SK-N-SH treated with all-trans-retinoic acid at 6 μM for 48 hours (cell line): Measurements from ENCODE around the gene NKPD1.

ENCODE experiments used
- ATAC-seq: fragments of 200-7000 bp; cut with Tn5 transposase; 3 replicates; pipeline ENCODE4 v1.9.1; 2020; ENCODE audit warnings: mild to moderate bottlenecking, moderate library complexity
- ARNTL ChIP-seq: fragments of 450-650 bp; formaldehyde crosslinking; IDR thresholded peaks from 2 replicates; pipeline ENCODE4 v1.5.0; 2020; ENCODE audit warnings: low read depth, mild to moderate bottlenecking, moderate library complexity, borderline replicate concordance
- BACH2 ChIP-seq: fragments of 250-450 bp; sonication (Bioruptor Pico); IDR thresholded peaks from 2 replicates; pipeline ENCODE4 v1.9.0; 2021; ENCODE audit warnings: mild to moderate bottlenecking, borderline replicate concordance
- CSDC2 ChIP-seq: fragments of 250-450 bp; sonication (Bioruptor Pico); IDR thresholded peaks from 2 replicates; pipeline ENCODE4 v1.5.0; 2020; ENCODE audit warnings: mild to moderate bottlenecking, moderate library complexity
- CSRNP3 ChIP-seq: fragments of 250-450 bp; sonication (Bioruptor Pico); IDR thresholded peaks from 2 replicates; pipeline ENCODE4 v1.5.1; 2021; ENCODE audit warnings: mild to moderate bottlenecking, moderate library complexity
- ESRRG ChIP-seq: fragments of 250-450 bp; sonication (Bioruptor Pico); IDR thresholded peaks from 2 replicates; pipeline ENCODE4 v1.6.1; 2021; ENCODE audit warnings: mild to moderate bottlenecking
- ISL1 ChIP-seq: fragments of 250-450 bp; sonication (Bioruptor Pico); IDR thresholded peaks from 2 replicates; pipeline ENCODE4 v2.1.2; 2022; ENCODE audit warnings: mild to moderate bottlenecking, moderate library complexity
- PATZ1 ChIP-seq: fragments of 250-450 bp; sonication (Bioruptor Pico); IDR thresholded peaks from 2 replicates; pipeline ENCODE4 v1.8.0; 2020; ENCODE audit warnings: mild to moderate bottlenecking, moderate library complexity, borderline replicate concordance
- POU6F1 ChIP-seq: fragments of 250-450 bp; sonication (Bioruptor Pico); IDR thresholded peaks from 2 replicates; pipeline ENCODE4 v1.8.0; 2021; ENCODE audit warnings: low read depth, mild to moderate bottlenecking, moderate library complexity, borderline replicate concordance
- PPARA ChIP-seq: fragments of 250-450 bp; sonication (Bioruptor Pico); IDR thresholded peaks from 2 replicates; pipeline ENCODE4 v1.5.0; 2020; ENCODE audit warnings: mild to moderate bottlenecking, borderline replicate concordance
- RARB ChIP-seq: fragments of 250-450 bp; sonication (Bioruptor Pico); IDR thresholded peaks from 2 replicates; pipeline ENCODE4 v1.8.0; 2021; ENCODE audit warnings: mild to moderate bottlenecking, moderate library complexity
- SNAI2 ChIP-seq: fragments of 250-450 bp; sonication (Bioruptor Pico); IDR thresholded peaks from 2 replicates; pipeline ENCODE4 v1.5.0; 2020; ENCODE audit warnings: mild to moderate bottlenecking, moderate library complexity
- TCF4 ChIP-seq: fragments of 250-450 bp; sonication (Bioruptor Pico); IDR thresholded peaks from 2 replicates; pipeline ENCODE4 v1.8.0; 2021; ENCODE audit warnings: mild to moderate bottlenecking, moderate library complexity, borderline replicate concordance
- TOX ChIP-seq: fragments of 250-450 bp; sonication (Bioruptor Pico); IDR thresholded peaks from 2 replicates; pipeline ENCODE4 v1.8.0; 2021; ENCODE audit warnings: mild to moderate bottlenecking, moderate library complexity, borderline replicate concordance
- TSHZ2 ChIP-seq: fragments of 250-450 bp; sonication (Bioruptor Pico); IDR thresholded peaks from 2 replicates; pipeline ENCODE4 v1.5.0; 2020; ENCODE audit warnings: mild to moderate bottlenecking, moderate library complexity
- ZC3H10 ChIP-seq: fragments of 250-450 bp; sonication (Bioruptor Pico); IDR thresholded peaks from 2 replicates; pipeline ENCODE4 v1.5.1; 2021; ENCODE audit warnings: mild to moderate bottlenecking, moderate library complexity
- ZNF70 ChIP-seq: fragments of 450-650 bp; formaldehyde crosslinking; IDR thresholded peaks from 2 replicates; pipeline ENCODE4 v1.5.0; 2020; ENCODE audit warnings: mild to moderate bottlenecking, moderate library complexity
- ZNF8 ChIP-seq: fragments of 450-650 bp; formaldehyde crosslinking; IDR thresholded peaks from 2 replicates; pipeline ENCODE4 v1.5.0; 2020; ENCODE audit warnings: mild to moderate bottlenecking, moderate library complexity

NKPD1 gene

GRCh38 chr19:45151320-45151719 is 9.5 kb downstream of the NKPD1 start:
- no peak for ATAC-seq
- TF ChIP-seq TOX (CRISPR knock-in tag) (no peak), ARNTL (CRISPR knock-in tag) (no peak), CSRNP3 (CRISPR knock-in tag) (no peak), ZC3H10 (CRISPR knock-in tag) (no peak)

GRCh38 chr19:45150751-45151281 is 10.0 kb downstream of the NKPD1 start:
- no peak for ATAC-seq
- TF ChIP-seq TCF4 (no peak), ESRRG (no peak), PPARA (CRISPR knock-in tag) (no peak), TSHZ2 (CRISPR knock-in tag) (no peak), ARNTL (CRISPR knock-in tag) (no peak), PATZ1 (CRISPR knock-in tag) (no peak), ZNF8 (CRISPR knock-in tag) (no peak), ZNF70 (CRISPR knock-in tag) (no peak), RARB (no peak), CSRNP3 (CRISPR knock-in tag) (no peak), BACH2 (CRISPR knock-in tag) (no peak)
- TF ChIP-seq, all 23 proteins: peak for 0

- ATAC-seq = no peak
- TF ChIP-seq PATZ1 (CRISPR knock-in tag) (no peak), ISL1 (CRISPR knock-in tag) (no peak), BACH2 (CRISPR knock-in tag) (no peak), TCF4 (no peak), ARNTL (CRISPR knock-in tag) (no peak), TOX (CRISPR knock-in tag) (no peak), TSHZ2 (CRISPR knock-in tag) (no peak), ESRRG (no peak), SNAI2 (CRISPR knock-in tag) (no peak), POU6F1 (no peak), ZC3H10 (CRISPR knock-in tag) (no peak), CSDC2 (no peak)
- TF ChIP-seq, all 23 proteins: peak for 0
Observed at GRCh38 chr19:45150180-45150579, 10.6 kb downstream of the NKPD1 start.
